Measurements from ENCODE around the gene NME5.
"Not testable (repeated sequence)": the region's sequence is repeated elsewhere in the genome, so short reads cannot be mapped to it uniquely, and the experiment has no call there.

GRCh38 chr5:138155977-138156376, 16.7 kb upstream of the NME5 start:
- TF ChIP-seq CTCF (IDR thresholded peaks at IDR 0.05; ENCODE audit: low read depth, low read length, poor library complexity, severe bottlenecking); EZH2phosphoT487 (IDR thresholded peaks at IDR 0.05; ENCODE audit: borderline replicate concordance, low read length): not testable (repeated sequence)
